Measurements from ENCODE around the gene WDR5.

WDR5 gene

GRCh38 chr9:134136118-134136995 lies 475 bp downstream of the WDR5 start:
- H3K9me3 ChIP-seq (ENCODE audit: control insufficient read depth, low read length), result no peaks in the 10 kb centered on the region
- H3K9ac ChIP-seq (ENCODE audit: low read length), result peak overlapping the region; percentile 97
- peak; percentile 44 for DNase-seq (ENCODE audit: low read depth)
- no peaks in the 10 kb centered on the region for H3K27me3 ChIP-seq (replicated peaks; ENCODE audit: control insufficient read depth, insufficient read depth, low read length)
- H3K36me3 ChIP-seq (ENCODE audit: control insufficient read depth, insufficient read depth, low read length, severe bottlenecking), result peaks cover 17% of the 10 kb centered on the region
- peaks cover 42% of the 10 kb centered on the region for H3K4me1 ChIP-seq (ENCODE audit: control insufficient read depth, insufficient read depth, low read length)
- H3K4me3 ChIP-seq (ENCODE audit: low read length), result peak overlapping the region; percentile 96

- Histone ChIP-seq H3K27me3 (replicated peaks; ENCODE audit: control insufficient read depth, insufficient read depth, low read length) (no peaks in the 10 kb centered on the region), H3K4me1 (ENCODE audit: control insufficient read depth, insufficient read depth, low read length) (peaks cover 42% of the 10 kb centered on the region), H3K9me3 (ENCODE audit: control insufficient read depth, low read length) (no peaks in the 10 kb centered on the region), H3K36me3 (ENCODE audit: control insufficient read depth, insufficient read depth, low read length, severe bottlenecking) (peaks cover 23% of the 10 kb centered on the region), H3K9ac (ENCODE audit: low read length) (peak overlapping the region; percentile 97), H3K4me3 (ENCODE audit: low read length) (peak overlapping the region; percentile 96)
- DNase-seq (ENCODE audit: low read depth), result no peak
Observed at GRCh38 chr9:134136996-134137299, 1.1 kb downstream of the WDR5 start.

GRCh38 chr9:134138292-134138691 lies 2.4 kb downstream of the WDR5 start:
- Histone ChIP-seq H3K9ac (ENCODE audit: low read length) (peak overlapping the region; percentile 8), H3K4me1 (ENCODE audit: control insufficient read depth, insufficient read depth, low read length) (peaks cover 37% of the 10 kb centered on the region), H3K27me3 (replicated peaks; ENCODE audit: control insufficient read depth, insufficient read depth, low read length) (no peaks in the 10 kb centered on the region), H3K9me3 (ENCODE audit: control insufficient read depth, low read length) (no peaks in the 10 kb centered on the region), H3K4me3 (ENCODE audit: low read length) (peak overlapping the region; percentile 33), H3K36me3 (ENCODE audit: control insufficient read depth, insufficient read depth, low read length, severe bottlenecking) (peaks cover 31% of the 10 kb centered on the region)
- DNase-seq (ENCODE audit: low read depth), result no peak

GRCh38 chr9:134139081-134139480 lies 3.2 kb downstream of the WDR5 start:
- H3K27me3 ChIP-seq (replicated peaks; ENCODE audit: control insufficient read depth, insufficient read depth, low read length), result no peaks in the 10 kb centered on the region
- peak overlapping the region; percentile 33 for H3K4me3 ChIP-seq (ENCODE audit: low read length)
- peaks cover 37% of the 10 kb centered on the region for H3K4me1 ChIP-seq (ENCODE audit: control insufficient read depth, insufficient read depth, low read length)
- H3K36me3 ChIP-seq (ENCODE audit: control insufficient read depth, insufficient read depth, low read length, severe bottlenecking), result peaks cover 36% of the 10 kb centered on the region
- no peaks in the 10 kb centered on the region for H3K9me3 ChIP-seq (ENCODE audit: control insufficient read depth, low read length)
- peak overlapping the region; percentile 1 for H3K9ac ChIP-seq (ENCODE audit: low read length)
- DNase-seq (ENCODE audit: low read depth), result peak; percentile 33

- Histone ChIP-seq H3K4me3 (ENCODE audit: low read length) (no peak overlapping the region), H3K9me3 (ENCODE audit: control insufficient read depth, low read length) (no peaks in the 10 kb centered on the region), H3K36me3 (ENCODE audit: control insufficient read depth, insufficient read depth, low read length, severe bottlenecking) (peaks cover 59% of the 10 kb centered on the region), H3K9ac (ENCODE audit: low read length) (no peak overlapping the region), H3K4me1 (ENCODE audit: control insufficient read depth, insufficient read depth, low read length) (peaks cover 29% of the 10 kb centered on the region), H3K27me3 (replicated peaks; ENCODE audit: control insufficient read depth, insufficient read depth, low read length) (no peaks in the 10 kb centered on the region)
- DNase-seq (ENCODE audit: low read depth), result no peak
Observed at GRCh38 chr9:134141906-134142305, 6.0 kb downstream of the WDR5 start.

- Histone ChIP-seq H3K4me3 (ENCODE audit: low read length) (no peak overlapping the region), H3K36me3 (ENCODE audit: control insufficient read depth, insufficient read depth, low read length, severe bottlenecking) (peaks cover 85% of the 10 kb centered on the region), H3K27me3 (replicated peaks; ENCODE audit: control insufficient read depth, insufficient read depth, low read length) (no peaks in the 10 kb centered on the region), H3K9me3 (ENCODE audit: control insufficient read depth, low read length) (no peaks in the 10 kb centered on the region), H3K9ac (ENCODE audit: low read length) (no peak overlapping the region), H3K4me1 (ENCODE audit: control insufficient read depth, insufficient read depth, low read length) (peaks cover under 1% of the 10 kb centered on the region)
- DNase-seq (ENCODE audit: low read depth), result no peak
Observed at GRCh38 chr9:134144801-134145200, 8.9 kb downstream of the WDR5 start.

GRCh38 chr9:134145262-134145661 lies 9.4 kb downstream of the WDR5 start:
- H3K4me1 ChIP-seq (ENCODE audit: control insufficient read depth, insufficient read depth, low read length), result no peaks in the 10 kb centered on the region
- H3K9me3 ChIP-seq (ENCODE audit: control insufficient read depth, low read length), result no peaks in the 10 kb centered on the region
- no peak overlapping the region for H3K9ac ChIP-seq (ENCODE audit: low read length)
- DNase-seq (ENCODE audit: low read depth), result no peak
- no peaks in the 10 kb centered on the region for H3K27me3 ChIP-seq (replicated peaks; ENCODE audit: control insufficient read depth, insufficient read depth, low read length)
- peaks cover 85% of the 10 kb centered on the region for H3K36me3 ChIP-seq (ENCODE audit: control insufficient read depth, insufficient read depth, low read length, severe bottlenecking)
- no peak overlapping the region for H3K4me3 ChIP-seq (ENCODE audit: low read length)

GRCh38 chr9:134146774-134147493 lies 11.1 kb downstream of the WDR5 start:
- H3K4me1 ChIP-seq (ENCODE audit: control insufficient read depth, insufficient read depth, low read length), result no peaks in the 10 kb centered on the region
- DNase-seq (ENCODE audit: low read depth), result no peak
- H3K9me3 ChIP-seq (ENCODE audit: control insufficient read depth, low read length), result no peaks in the 10 kb centered on the region
- H3K9ac ChIP-seq (ENCODE audit: low read length), result no peak overlapping the region
- H3K27me3 ChIP-seq (replicated peaks; ENCODE audit: control insufficient read depth, insufficient read depth, low read length), result no peaks in the 10 kb centered on the region
- H3K36me3 ChIP-seq (ENCODE audit: control insufficient read depth, insufficient read depth, low read length, severe bottlenecking), result peaks cover 84% of the 10 kb centered on the region
- no peak overlapping the region for H3K4me3 ChIP-seq (ENCODE audit: low read length)

GRCh38 chr9:134149380-134149779 lies 13.5 kb downstream of the WDR5 start:
- Histone ChIP-seq H3K27me3 (replicated peaks; ENCODE audit: control insufficient read depth, insufficient read depth, low read length) (no peaks in the 10 kb centered on the region), H3K4me3 (ENCODE audit: low read length) (no peak overlapping the region), H3K36me3 (ENCODE audit: control insufficient read depth, insufficient read depth, low read length, severe bottlenecking) (peaks cover 86% of the 10 kb centered on the region), H3K9me3 (ENCODE audit: control insufficient read depth, low read length) (no peaks in the 10 kb centered on the region), H3K9ac (ENCODE audit: low read length) (no peak overlapping the region), H3K4me1 (ENCODE audit: control insufficient read depth, insufficient read depth, low read length) (no peaks in the 10 kb centered on the region)
- DNase-seq (ENCODE audit: low read depth), result no peak

GRCh38 chr9:134150557-134151214 lies 14.8 kb downstream of the WDR5 start:
- H3K27me3 ChIP-seq (replicated peaks; ENCODE audit: control insufficient read depth, insufficient read depth, low read length), result no peaks in the 10 kb centered on the region
- peaks cover 87% of the 10 kb centered on the region for H3K36me3 ChIP-seq (ENCODE audit: control insufficient read depth, insufficient read depth, low read length, severe bottlenecking)
- H3K4me3 ChIP-seq (ENCODE audit: low read length), result no peak overlapping the region
- H3K9ac ChIP-seq (ENCODE audit: low read length), result no peak overlapping the region
- H3K9me3 ChIP-seq (ENCODE audit: control insufficient read depth, low read length), result no peaks in the 10 kb centered on the region
- no peak for DNase-seq (ENCODE audit: low read depth)
- H3K4me1 ChIP-seq (ENCODE audit: control insufficient read depth, insufficient read depth, low read length), result no peaks in the 10 kb centered on the region

GRCh38 chr9:134152022-134152448 lies 16.2 kb downstream of the WDR5 start:
- Histone ChIP-seq H3K27me3 (replicated peaks; ENCODE audit: control insufficient read depth, insufficient read depth, low read length) (no peaks in the 10 kb centered on the region), H3K4me1 (ENCODE audit: control insufficient read depth, insufficient read depth, low read length) (no peaks in the 10 kb centered on the region), H3K9ac (ENCODE audit: low read length) (no peak overlapping the region)

More at GRCh38 chr9:134152022-134152448, 16.2 kb downstream of the WDR5 start:
- DNase-seq (ENCODE audit: low read depth), result no peak
- no peaks in the 10 kb centered on the region for H3K9me3 ChIP-seq (ENCODE audit: control insufficient read depth, low read length)
- no peak overlapping the region for H3K4me3 ChIP-seq (ENCODE audit: low read length)
- H3K36me3 ChIP-seq (ENCODE audit: control insufficient read depth, insufficient read depth, low read length, severe bottlenecking), result peaks cover 92% of the 10 kb centered on the region

Data from adipocyte (in vitro differentiated cells).